ENCODE results near the gene TNIP1.

The TNIP1 gene

DNA sequence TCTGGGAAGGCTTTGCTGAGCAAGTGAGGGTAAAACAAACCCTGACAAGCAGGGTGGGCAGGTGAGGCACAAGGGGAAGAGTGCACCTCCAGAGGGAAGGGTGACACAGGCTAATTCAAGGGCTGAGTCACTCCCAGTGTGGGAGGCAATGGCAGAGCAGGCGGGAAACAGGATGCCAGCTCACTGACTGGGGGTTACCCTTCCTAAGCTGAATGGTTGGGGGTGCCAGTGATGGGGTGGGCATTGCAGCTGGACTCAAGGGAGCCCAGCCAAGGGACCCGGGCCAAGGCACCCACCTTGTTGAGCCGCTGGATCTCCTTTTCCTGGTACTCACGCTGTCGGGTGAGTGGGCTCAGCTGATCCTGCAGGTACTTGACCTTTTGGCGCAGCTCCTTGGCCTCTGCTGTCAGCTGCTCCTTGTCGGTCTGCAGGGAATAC, 42.0 kb downstream of the TNIP1 start:
- no peak for DNase-seq (ENCODE audit: low spot score)

DNA sequence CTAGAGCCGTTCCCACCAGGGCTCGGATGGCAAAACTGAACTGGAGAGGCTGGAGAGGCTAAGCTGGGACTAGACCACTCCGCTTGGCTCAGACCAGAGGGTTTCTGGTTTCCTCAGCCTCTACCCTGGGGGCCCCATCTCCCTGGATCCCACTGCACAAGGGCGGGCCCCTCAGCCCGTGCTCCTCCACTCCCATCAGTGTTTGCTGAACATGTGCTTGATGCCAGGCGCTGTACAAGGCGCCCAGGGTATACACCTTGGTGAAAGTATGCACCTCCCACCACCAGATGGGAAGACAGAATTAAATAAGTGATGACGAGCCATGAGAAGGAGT, 42.5 kb downstream of the TNIP1 start:
- DNase-seq (ENCODE audit: low spot score), result no peak

DNA sequence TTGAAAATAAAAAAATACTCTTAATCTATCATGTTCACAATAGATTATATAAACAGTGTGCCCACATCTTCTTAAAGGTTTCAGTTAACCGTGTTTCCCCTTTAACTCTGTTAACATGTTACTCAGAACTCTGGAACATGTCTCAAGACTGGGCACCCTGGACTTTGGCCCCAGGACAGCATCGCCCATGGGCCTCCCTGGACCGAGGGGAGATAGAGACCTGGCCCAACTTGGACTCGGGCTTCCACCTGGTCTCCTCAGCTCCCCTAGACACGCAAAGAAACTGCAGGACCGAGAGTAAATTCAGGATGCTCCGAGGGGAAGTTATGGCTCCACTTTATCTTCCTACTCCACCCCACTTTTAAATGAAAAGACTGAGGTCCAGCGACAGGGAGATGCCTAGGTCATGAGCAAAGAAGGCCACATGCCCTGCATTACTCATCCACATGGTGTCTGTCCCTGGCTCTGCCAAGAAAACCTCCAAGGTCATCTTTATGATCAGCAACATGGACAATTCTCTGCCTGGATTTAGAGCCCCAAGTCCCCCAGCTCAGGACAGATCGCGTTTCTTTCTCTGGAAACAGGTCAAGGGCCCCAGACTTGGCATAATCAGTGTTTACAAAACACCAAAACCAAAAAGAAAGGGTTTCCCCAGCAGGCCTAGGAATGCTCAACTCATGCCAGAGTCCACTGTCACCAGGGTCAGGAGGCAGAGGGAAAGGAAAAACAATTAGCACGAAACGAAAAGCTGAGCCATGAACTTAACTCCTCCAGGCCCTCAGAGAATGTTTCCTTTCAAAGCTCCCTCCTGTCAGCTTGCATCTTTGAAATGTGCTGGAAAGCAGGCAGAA, 43.0 kb downstream of the TNIP1 start:
- DNase-seq (ENCODE audit: low spot score), result no peak

DNA sequence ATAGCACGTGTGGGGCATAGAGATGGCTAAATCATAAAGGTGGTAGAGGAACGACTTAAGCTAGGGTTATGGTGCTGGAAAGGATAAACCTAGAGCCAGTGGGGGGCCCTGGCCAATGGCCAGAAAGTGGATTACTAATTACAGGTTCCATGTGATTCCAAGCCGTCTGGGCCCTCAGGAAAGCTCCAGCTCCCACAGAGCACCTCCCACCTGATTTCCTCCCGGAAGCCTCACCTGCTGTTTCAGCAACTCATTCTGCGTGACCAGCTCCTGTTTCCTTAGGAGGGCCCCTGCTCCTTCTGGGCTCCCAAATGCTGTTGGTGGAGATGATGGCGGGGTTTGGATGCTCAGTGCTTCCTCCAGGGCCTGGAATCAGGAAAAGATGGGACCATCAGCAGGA, 44.3 kb downstream of the TNIP1 start:
- no peak for DNase-seq (ENCODE audit: low spot score)

DNA sequence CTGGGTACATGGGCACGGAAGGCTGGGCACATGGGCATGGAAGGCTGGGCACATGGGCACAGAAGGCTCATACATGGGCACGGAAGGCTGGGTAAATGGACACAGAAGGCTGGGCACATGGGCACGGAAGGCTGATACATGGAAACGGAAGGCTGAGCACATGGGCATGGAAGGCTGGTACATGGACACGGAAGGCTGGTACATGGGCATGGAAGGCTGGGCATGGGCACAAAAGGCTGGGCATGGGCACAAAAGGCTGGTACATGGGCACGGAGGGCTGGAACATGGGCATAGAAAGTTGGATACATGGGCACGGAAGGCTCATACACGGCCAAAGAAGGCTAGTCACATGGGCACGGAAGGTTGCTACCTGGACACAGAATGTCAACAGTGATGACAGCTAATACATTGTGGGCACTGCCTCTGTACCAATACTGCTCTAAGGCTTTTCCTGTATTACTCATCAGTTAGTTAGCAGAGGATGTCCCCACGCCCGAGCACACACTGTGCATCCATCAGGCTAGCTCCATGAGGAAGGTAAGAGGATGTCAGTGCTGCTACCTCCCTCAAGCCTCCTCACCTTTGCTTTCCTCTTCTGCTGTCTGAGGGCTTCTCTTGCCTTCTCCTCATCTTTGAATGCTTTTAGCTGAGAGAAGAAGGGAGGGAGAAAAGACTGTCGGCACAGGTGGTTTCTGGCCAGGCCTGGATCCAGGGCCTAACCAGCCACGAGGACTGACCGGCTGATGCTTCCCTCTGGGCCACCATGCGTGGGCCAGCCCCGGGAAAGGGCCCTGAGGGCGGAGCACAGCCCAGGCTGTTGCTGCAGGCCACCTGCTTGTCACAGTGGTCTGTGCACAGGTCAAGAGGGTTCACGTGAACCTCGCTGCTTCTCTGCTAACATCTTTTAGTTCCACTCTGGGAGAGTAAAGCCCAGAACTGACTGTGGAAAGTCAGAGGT, 46.1 kb downstream of the TNIP1 start:
- DNase-seq (ENCODE audit: low spot score), result no peak

DNA sequence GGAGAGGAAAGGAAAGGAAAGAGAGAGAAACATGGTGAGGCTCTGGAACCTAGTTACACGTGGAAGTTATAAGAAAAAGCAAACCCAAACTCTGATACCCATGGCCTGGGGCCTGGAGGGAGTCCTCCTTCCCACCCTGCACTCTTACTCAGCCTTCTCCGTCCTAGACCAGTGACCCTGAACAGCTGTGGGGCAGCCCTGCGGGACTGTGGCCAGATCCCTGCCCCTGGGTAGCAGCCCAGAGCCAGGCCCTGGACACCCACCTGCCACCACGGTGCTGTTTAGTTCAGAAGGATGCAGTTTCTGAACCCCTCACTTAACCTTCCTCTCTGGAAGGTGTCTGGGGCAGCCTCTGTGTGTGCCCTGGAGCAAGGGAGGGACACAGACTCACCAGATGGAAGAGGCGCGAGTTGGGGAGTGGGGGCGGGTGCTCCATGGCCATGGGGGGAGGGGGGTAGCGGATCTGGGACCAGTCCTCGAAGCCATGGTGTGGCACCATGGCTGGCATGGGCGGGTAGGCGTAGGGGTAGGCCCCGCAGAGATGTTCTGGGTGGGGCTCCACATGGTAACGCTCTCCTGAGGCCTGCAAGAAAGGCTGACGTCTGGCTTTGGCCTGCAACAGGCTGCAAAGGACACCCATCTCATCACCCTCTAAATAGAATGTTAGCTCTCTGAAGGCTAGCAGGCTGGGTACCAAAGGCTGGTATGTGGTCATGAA, 47.5 kb downstream of the TNIP1 start:
- DNase-seq (ENCODE audit: low spot score), result no peak

DNA sequence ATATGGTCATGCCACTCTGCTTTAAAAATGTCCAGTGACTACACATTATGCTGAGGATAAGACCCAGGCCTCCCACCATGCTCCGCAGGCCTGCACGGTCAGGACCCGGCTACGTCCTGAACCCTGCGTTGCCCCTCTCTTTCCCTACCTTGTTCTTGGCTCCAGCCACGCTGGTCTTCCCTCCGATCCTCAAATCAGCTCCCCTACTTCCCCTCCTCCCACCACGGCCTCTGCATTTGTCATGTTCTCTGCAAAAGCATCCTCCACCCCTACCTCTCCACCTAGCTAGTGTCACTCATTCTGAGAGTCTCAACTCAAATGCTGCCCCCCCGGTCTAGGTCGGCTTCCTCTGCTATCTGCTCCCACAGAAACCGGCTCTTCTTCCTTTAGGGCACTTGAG, 49.3 kb downstream of the TNIP1 start:
- no peak for DNase-seq (ENCODE audit: low spot score)

DNA sequence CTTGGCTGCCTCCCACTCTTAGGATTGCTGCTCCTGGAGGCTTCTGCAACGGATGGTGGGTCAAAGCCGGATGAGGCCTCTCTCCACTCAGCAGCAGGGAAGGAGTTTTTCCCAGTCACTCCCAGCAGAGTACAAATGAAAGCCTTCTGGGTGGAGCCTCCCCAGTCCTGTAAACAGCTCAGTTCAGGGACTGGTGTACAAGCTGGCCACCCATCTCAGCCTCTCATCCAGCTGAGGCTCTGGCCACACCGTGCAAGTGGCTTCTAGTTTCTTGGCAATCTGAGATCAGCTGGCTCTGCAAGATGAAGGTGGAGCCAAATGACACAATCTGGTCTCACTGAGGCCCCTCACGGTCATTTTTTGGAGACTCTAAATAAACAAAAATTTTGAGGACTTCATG, 50.5 kb downstream of the TNIP1 start:
- no peak for DNase-seq (ENCODE audit: low spot score)

GRCh38 chr5:151030056-151030336, 50.8 kb downstream of the TNIP1 start:
- no peak for DNase-seq (ENCODE audit: low spot score)

DNA sequence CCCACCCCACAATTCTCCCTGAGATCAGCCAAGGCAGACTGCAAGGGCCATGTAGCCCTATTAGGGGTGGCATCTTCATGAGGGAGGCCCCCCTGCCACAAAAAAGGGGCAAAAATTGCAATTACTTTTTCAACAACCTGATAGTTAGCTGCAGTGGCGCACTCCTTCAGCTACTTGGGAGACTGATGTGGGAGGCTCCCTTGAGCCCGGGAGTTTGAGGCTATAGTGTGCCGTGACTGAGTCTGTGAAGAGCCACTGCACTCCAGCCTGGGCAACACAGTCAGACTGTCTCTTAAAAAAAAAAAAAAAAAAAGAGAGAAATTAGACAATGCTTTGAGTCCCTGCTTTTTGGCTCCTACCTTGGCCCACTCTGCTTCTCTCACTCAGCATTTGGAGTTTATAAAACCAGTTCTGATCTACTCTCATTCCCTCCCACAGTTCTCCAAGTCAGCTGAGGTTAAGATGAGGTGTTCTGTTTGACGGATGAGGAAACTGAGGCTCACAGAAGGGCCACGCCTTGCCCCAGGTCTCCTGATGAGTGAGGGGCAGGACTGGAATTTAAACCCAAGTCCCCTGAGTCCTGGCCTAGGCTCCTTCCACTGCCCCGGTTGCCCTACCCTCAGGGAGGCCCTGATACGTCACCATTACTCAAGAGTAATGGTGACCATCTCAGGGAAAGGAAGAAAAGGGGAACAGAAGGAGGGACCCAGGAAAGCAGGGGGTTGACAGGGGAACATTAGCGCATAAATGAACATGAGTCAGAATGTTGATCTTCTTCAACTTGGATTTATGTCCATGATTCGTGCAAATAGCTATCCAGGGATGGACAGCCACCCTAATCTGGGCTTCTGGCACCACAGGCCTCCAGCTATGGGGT, 51.4 kb downstream of the TNIP1 start:
- no peak for DNase-seq (ENCODE audit: low spot score)

DNA sequence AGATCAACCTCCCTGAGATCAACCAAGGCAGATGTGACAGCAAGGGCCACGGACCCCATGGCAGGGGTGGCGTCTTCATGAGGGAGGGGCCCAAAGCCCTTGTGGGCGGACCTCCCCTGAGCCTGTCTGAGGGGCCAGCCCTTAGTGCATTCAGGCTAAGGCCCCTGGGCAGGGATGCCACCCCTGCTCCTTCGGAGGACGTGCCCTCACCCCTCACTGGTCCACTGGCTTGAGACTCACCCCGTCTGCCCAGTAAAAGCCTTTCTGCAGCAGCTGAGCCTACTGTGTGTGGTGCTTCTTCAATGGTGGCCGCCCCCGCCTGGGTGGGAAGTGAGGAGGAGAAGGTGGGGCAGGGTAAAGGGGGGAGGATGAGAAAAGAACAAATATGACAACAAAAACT, 52.1 kb downstream of the TNIP1 start:
- no peak for DNase-seq (ENCODE audit: low spot score)

GRCh38 chr5:151027961-151028479, 52.8 kb downstream of the TNIP1 start:
- no peak for DNase-seq (ENCODE audit: low spot score)

- DNase-seq (ENCODE audit: low spot score), result no peak
These were observed 54.2 kb downstream of the TNIP1 start for GRCh38 chr5:151026679-151027078.

- no peak for DNase-seq (ENCODE audit: low spot score)
These were observed 54.7 kb downstream of the TNIP1 start for GRCh38 chr5:151026088-151026487.

GRCh38 chr5:151025250-151025606, 55.6 kb downstream of the TNIP1 start:
- DNase-seq (ENCODE audit: low spot score), result no peak

DNA sequence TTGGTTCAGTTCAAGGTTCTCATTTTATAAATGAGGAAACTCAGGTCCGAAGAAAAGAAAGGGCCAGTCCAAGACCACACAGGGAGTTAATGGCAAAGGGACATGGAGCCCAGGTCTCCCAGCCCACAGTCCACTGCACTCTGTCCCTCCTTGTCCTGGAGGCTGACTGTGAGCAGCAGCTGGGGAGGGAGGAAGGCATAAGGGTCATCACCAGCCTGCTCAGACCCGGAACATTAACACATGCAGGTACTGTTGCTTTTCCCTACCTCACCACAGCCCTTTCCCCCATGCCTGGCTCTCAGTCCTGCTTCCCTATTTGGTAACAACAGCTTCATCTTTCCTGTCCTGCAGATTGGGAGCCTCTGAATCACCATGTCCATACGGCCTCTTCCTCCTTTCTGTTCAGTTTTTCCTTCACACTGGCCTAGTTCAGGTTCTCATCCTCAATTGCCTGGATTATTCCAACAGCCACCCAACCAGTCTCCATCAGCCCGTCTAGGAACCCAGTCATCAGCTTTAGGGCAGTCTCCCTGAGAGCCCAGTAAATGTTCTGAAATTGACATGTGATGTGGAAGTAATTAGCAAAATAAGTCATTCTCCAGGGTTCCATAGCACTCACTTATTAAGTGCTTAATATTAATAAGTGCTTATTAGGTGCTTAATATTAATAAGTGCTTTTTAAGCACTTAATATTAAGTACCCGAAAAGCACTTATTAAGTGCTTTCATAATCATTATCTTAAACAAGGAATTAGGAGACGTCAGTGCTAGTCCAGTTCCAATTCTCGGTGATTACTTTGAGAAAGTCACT, 56.2 kb downstream of the TNIP1 start:
- DNase-seq (ENCODE audit: low spot score), result no peak

GRCh38 chr5:151023651-151024050, 57.2 kb downstream of the TNIP1 start:
- DNase-seq (ENCODE audit: low spot score), result no peak

- no peak for DNase-seq (ENCODE audit: low spot score)
These were observed 57.7 kb downstream of the TNIP1 start for GRCh38 chr5:151023047-151023615.

DNA sequence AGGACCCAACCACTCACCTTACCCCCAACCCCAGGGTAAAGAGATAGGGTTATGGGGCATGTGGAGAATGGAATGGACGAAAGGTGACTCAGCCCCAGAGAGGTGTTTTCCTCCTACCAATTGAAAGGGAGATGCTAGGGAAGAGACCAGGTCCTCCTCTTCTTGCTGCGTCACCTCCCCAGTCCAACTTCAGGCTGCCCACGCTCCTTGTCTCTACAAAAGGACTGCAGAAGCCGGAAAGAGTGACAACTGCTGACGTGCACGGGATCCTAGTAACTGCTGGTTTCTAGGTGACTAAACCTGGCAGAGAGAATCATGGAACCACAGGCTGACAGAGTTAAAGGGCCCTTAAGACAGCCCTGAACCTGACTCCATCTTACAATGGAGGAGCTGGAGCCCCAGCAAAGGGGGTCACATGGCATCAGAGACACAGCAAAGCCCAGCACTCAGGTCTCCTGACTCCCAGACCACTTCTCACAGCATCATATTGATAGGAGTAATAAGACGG, 58.3 kb downstream of the TNIP1 start:
- no peak for DNase-seq (ENCODE audit: low spot score)

DNA sequence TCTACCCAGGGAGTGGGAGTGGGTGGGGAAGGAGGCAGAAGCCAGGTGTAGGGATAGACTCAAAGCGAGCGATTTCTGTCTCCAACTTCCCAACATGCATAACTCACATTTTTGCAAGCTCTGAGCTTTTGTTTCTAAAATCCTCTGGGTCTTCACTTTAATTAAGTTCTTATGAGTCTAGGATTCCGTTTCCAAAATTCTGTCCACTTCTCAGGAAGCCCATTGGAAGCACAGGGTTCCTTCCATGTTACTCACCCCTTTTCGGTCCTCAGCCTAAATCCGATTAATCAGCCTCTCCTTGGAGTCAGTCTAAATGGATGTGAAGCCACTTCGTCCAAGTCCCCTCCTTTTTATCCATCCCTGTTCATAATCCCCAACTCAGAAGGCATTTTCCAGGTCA, 59.1 kb downstream of the TNIP1 start:
- no peak for DNase-seq (ENCODE audit: low spot score)

All from CD4-positive, alpha-beta T cell treated with Interleukin-15 for 4 hours (primary cell).